GM19452 (cell line): ENCODE measurements around the gene SWAP70.

ENCODE experiments used
- ATAC-seq: cut with Tn5 transposase; IDR thresholded peaks from one replicate; pipeline ENCODE4 v1.9.1; 2021; ENCODE audit not compliant: unreplicated experiment

SWAP70 gene

DNA sequence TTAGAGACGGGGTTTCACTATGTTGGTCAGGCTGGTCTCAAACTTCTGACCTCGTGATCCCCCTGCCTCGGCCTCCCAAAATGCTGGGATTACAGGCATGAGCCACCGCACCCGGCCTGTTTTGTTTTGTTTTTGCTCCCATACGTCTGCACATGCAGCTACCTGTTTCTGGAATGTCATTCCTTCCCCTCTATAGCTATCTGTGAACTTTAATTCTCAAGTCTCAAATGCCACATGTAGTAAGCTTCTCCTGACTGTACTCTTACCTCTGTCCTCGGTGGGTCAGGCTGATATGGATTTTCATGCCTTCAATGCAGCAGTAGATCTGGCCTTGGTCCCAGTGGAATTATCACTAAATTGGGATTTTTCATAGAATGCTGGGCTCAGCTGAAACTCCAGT lies 12.4 kb upstream of the SWAP70 start:
- ATAC-seq: no peak

- no peak for ATAC-seq
Observed at GRCh38 chr11:9651899-9652748, 11.8 kb upstream of the SWAP70 start.

- ATAC-seq: no peak
Observed at GRCh38 chr11:9653871-9654270, 10.0 kb upstream of the SWAP70 start.

GRCh38 chr11:9656864-9657263 lies 7.0 kb upstream of the SWAP70 start:
- no peak for ATAC-seq

- ATAC-seq: no peak
Observed at GRCh38 chr11:9657531-9657930, 6.3 kb upstream of the SWAP70 start.

GRCh38 chr11:9660886-9661285 lies 3.0 kb upstream of the SWAP70 start:
- no peak for ATAC-seq

DNA sequence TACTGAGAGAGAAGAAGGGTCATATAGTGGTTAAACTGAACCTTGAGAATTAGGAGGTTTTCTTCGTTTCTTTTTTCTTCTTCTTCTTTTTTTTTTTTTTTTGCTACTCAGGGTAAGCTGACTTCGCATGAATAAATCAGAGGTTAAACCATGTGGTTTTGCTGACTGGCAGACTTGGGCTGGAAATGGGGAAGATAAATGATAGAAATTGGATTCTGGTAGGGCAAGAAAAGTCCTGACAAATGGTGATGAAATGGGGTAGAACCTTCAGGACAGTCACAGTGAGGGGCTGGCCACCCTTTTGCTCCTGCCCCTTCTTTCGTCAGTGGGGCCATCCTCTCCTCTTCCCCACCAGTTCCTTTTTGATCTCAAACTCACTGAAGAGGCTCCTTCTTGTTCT lies 1.6 kb upstream of the SWAP70 start:
- no peak for ATAC-seq

GRCh38 chr11:9664276-9665171 lies 647 bp downstream of the SWAP70 start:
- peak; percentile 34 for ATAC-seq

DNA sequence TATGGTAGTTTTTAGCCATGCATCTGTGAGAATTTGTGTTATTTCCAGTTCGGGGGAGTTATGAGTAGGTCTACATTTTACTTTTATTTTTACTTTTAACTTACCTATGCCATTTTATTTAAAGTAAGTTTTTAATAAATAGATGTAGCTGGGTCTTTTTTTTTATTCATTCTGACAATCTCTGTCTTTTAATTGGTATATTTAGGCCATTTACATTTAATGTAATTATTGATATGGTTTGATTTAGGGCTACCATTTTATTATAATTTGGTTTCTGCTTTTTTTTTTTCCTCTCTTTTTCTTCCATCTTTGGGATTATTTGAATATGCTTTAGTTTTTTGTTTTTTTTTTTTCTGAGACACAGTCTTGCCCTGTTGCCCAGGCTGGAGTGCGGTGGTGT lies 1.9 kb downstream of the SWAP70 start:
- ATAC-seq: no peak

- ATAC-seq: no peak
Observed at GRCh38 chr11:9669954-9670353, 6.1 kb downstream of the SWAP70 start.

- ATAC-seq: no peak
Observed at GRCh38 chr11:9672288-9672916, 8.5 kb downstream of the SWAP70 start.

DNA sequence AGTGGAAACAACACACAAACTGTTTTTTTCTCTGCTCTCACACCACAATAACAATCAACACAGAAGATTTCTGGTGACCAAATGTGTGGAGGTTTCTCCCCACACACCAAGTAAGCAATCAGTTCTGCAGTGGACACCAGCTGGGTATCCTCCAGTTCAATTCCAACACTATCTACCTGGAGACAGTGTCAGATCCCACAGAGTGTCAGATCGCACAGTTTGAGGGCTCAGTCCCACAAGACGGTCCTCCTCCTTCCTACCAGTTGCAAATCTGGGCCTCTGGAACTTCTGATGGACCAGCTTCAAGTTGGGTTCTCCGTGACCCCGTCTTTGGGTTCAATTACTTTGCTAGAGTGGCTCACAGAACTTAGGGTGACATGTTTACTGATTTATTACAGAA lies 9.0 kb downstream of the SWAP70 start:
- no peak for ATAC-seq

DNA sequence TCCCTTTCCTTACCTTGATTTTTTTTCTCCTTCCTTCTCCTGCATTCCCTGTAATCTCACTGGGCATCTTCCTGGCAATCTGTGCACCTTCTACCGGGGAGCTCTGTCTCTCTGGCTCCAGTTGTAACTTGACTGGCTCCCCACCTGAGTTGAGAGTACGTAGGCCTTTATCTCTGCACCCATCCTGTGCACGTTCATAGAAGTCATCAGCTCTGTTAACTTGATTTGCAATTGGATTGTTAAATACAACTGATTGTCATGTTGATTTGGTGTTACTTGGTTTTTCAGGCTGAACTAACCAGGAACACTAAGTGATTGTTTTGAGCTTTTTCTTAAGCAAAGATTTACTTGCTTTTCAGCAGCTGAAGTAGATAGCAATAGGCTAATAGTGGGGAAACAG lies 11.8 kb downstream of the SWAP70 start:
- no peak for ATAC-seq

DNA sequence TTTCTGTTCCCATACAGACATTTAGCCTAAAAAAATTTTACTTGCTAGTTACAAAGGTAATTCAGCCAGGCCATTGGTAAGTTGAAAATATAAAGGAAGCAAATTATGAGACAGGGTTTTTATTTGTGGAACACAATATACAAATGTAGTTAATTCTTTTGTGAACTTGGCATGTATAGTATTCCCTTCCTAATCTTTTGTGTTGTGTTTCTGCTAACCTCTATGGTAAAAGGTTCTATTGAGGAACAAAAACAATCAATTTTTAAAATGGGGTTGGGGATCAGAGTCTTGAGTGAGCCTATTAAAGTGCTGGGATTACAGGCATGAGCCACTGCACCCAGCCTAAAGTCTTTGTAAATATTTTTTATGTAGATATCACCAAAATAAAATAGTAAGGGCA lies 14.1 kb downstream of the SWAP70 start:
- ATAC-seq: no peak

DNA sequence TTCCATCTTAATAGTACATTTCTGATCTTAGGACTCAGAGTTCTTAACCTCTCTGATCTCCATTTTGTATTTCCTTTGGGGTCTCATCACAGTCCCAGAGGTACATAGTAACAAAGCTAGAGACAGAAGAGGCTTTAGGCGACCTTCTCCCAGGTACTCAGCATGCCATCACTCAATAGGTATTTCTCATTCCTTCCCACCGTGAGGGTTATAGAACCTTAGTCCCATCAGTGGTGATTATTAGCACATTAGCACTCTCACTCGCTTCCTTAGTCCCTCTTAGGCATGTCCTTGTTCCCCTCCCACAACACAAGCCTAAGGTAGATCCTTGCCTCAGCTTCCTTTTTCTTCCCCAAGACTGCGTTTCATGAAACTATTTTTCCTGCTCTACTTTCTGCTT lies 14.7 kb downstream of the SWAP70 start:
- ATAC-seq: no peak

- no peak for ATAC-seq
Observed at GRCh38 chr11:9680028-9680427, 16.2 kb downstream of the SWAP70 start.

- peak; percentile 43 for ATAC-seq
Observed at GRCh38 chr11:9681583-9682372, 17.9 kb downstream of the SWAP70 start.

GRCh38 chr11:9687711-9688477 lies 24.0 kb downstream of the SWAP70 start:
- no peak for ATAC-seq

GRCh38 chr11:9688716-9689511 lies 25.0 kb downstream of the SWAP70 start:
- peak; percentile 77 for ATAC-seq
